A172 (cell line): ENCODE measurements around the gene UBAP1L. TPM values are rescaled to one million over a fixed set of nuclear protein-coding genes. Genes with fewer than 3 reads are reported as not detected.
"Not testable (repeated sequence)": the region's sequence is repeated elsewhere in the genome, so short reads cannot be mapped to it uniquely, and the experiment has no call there.

ENCODE experiments used
- DNase-seq: peaks from one replicate; pipeline ENCODE4 v3.0.0-alpha.2; 2015; ENCODE audit warnings: low spot score
- total RNA-seq: library from RNA; depleted of rRNA; stranded (reverse); fragments of >200 nt; shearing (Covaris generic); gene quantifications from 2 replicates; pipeline ENCODE4 v1.2.3, GENCODE V29; 2014; rRNA removed

The UBAP1L gene
- total RNA-seq = 0.05 and 0.65 TPM in 2 replicates

- DNase-seq = no peak
Observed at GRCh38 chr15:65115086-65115485, at the start of gene UBAP1L. TSS of gene UBAP1L (minus strand) at chr15:65115200. CDS start at chr15:65106215, 8,985 bp downstream.

GRCh38 chr15:65164139-65164538, 49.1 kb upstream of the UBAP1L start:
- DNase-seq = no peak

- no peak for DNase-seq
Observed at GRCh38 chr15:65163041-65163440, 48.0 kb upstream of the UBAP1L start.

- DNase-seq = no peak
Observed at GRCh38 chr15:65156692-65157091, 41.7 kb upstream of the UBAP1L start.

- DNase-seq = no peak
Observed at GRCh38 chr15:65154720-65155119, 39.7 kb upstream of the UBAP1L start.

- DNase-seq = no peak
Observed at GRCh38 chr15:65147902-65148301, 32.9 kb upstream of the UBAP1L start.

- no peak for DNase-seq
Observed at GRCh38 chr15:65146438-65146837, 31.4 kb upstream of the UBAP1L start.

- not testable (repeated sequence) for DNase-seq
Observed at GRCh38 chr15:65138631-65139030, 23.6 kb upstream of the UBAP1L start.

GRCh38 chr15:65137893-65138292, 22.9 kb upstream of the UBAP1L start:
- not testable (repeated sequence) for DNase-seq

GRCh38 chr15:65137089-65137488, 22.1 kb upstream of the UBAP1L start:
- DNase-seq = not testable (repeated sequence)

- DNase-seq = no peak
Observed at GRCh38 chr15:65134538-65134937, 19.5 kb upstream of the UBAP1L start.

GRCh38 chr15:65133548-65134200, 18.7 kb upstream of the UBAP1L start, which contains the start of gene PDCD7:
TSS of gene PDCD7 (minus strand) at chr15:65133808. CDS start at chr15:65133781, 27 bp downstream.
- DNase-seq = peak; percentile 90

GRCh38 chr15:65132878-65133547, 18.0 kb upstream of the UBAP1L start:
- no peak for DNase-seq

GRCh38 chr15:65130941-65131340, 15.9 kb upstream of the UBAP1L start:
- no peak for DNase-seq

- DNase-seq = no peak
Observed at GRCh38 chr15:65115542-65115941, 542 bp upstream of the UBAP1L start.

GRCh38 chr15:65110676-65111292, 4.2 kb downstream of the UBAP1L start:
- DNase-seq = peak; percentile 41

- DNase-seq = no peak
Observed at GRCh38 chr15:65106011-65106590, 8.9 kb downstream of the UBAP1L start.

GRCh38 chr15:65105038-65105437, 10.0 kb downstream of the UBAP1L start:
- DNase-seq = no peak

- no peak for DNase-seq
Observed at GRCh38 chr15:65102912-65103311, 12.1 kb downstream of the UBAP1L start.

- DNase-seq = no peak
Observed at GRCh38 chr15:65101891-65102708, 12.9 kb downstream of the UBAP1L start.

GRCh38 chr15:65101411-65101890, 13.5 kb downstream of the UBAP1L start:
- DNase-seq = peak; percentile 44
